Islet of Langerhans (tissue), 1 donor: ENCODE data around the gene OR1J2.
"Not testable (repeated sequence)": the region's sequence is repeated elsewhere in the genome, so short reads cannot be mapped to it uniquely, and the experiment has no call there.

Experiments used
- FAIRE-seq: peaks from one replicate; lab custom pipeline; 2011; peaks lifted over from hg19 to GRCh38; lab: Jason Lieb, UNC

OR1J2 gene

DNA sequence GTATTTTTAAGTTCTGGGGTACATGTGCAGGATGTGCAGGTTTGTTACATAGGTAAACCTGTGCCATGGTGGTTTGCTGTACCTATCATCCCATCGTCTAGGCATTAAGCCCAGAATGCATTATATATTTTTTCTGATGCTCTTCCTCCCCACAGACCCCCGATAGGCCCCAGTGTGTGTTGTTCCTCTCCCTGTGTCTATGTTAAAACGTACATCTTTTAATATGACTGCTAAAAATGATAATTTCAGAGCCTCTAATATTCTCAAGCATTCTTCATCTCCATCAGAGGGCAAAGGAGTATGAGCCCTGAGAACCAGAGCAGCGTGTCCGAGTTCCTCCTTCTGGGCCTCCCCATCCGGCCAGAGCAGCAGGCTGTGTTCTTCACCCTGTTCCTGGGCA is at the start of gene OR1J2:
OR1J2 (plus strand) TSS at position 301 of the 400 bp plus-strand sequence; CDS start at position 301, 0 bp downstream.
- no peak for FAIRE-seq

DNA sequence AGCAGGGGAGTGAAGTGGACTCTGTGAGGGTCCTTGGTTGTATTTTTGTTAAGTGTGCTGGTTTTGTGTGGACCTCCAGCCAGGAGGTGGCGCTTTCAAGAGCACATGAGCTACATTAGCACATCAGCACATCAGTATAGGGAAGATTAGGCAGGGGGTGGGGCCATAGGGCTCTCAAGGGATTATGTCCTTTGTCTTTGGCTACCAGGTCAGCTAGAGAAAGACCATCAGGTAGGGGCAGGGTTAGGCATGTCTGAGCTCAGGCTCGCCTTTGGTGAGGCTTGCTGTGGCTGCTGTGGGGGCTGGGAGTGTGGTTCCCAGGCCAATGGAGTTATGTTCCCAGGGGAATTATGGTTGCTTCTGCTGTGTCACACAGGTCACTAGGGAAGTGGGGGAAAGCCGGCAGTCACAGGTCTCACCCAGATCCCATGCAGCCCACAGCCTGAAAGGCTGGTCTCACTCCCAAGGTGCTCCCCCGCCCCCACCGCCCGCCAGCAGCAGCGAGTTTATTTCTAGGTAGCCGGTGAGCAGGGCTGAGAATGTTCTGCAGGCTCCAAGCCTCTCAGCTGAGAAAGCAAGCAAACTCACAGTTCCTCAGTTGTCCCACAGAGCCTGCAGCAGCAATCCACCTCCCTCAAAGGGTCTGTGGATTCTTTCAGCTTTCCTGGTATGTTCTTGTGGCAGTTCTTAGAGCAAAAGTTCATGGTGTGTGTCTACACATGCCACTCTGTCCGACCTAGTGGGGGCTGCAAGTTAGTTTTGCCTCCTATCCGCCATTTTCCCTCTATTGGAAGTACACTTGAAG is 46.6 kb upstream of the OR1J2 start:
- FAIRE-seq: no peak

- FAIRE-seq: peak; percentile 47
Observed at GRCh38 chr9:122464633-122465567, 45.7 kb upstream of the OR1J2 start.

DNA sequence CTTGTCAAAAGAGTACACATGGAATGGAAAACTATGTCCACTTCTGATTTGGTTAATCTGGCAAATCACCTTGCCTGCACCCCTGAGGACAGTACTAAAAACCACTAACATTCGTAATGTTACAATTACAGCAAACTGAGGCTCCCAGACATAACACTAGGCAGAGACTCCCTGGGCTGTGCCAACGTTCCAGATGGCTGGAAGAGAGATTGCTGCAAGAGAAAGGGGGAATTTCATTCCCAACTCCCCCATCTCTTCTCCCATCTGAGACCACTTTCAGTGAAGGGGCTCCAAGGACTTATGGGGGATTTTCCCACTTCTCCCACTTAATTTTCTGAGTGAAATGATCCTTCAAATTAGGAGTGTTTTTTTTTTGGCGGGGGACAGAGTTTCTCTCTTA is 44.1 kb upstream of the OR1J2 start:
- no peak for FAIRE-seq

DNA sequence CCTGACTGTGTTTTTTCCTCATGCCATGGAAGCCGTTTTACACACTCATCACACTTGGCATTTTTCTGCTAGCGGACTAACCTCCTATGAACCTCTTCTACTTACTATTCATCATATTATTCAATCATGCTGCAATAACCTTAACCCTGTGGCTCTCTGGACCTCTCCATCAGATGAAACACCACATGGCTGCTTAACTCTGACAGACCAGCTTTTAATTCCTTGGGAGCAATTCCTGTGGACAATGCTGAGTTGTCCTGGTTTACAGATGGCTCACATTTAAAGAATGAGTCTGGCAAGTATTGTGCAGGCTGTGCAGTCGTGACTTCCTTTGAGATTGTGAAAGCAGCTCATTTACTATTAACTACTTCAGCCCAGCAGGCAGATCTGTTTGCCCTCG is 41.9 kb upstream of the OR1J2 start:
- FAIRE-seq: no peak

- FAIRE-seq: no peak
Observed at GRCh38 chr9:122474561-122474960, 36.0 kb upstream of the OR1J2 start.

GRCh38 chr9:122475717-122476116 is 34.9 kb upstream of the OR1J2 start:
- no peak for FAIRE-seq

GRCh38 chr9:122477346-122477745 is 33.3 kb upstream of the OR1J2 start:
- FAIRE-seq: no peak

GRCh38 chr9:122477826-122478225 is 32.8 kb upstream of the OR1J2 start, which contains the start of gene OR1J1:
OR1J1 (minus strand) TSS chr9:122477926; CDS start chr9:122477926, 0 bp downstream.
- no peak for FAIRE-seq

DNA sequence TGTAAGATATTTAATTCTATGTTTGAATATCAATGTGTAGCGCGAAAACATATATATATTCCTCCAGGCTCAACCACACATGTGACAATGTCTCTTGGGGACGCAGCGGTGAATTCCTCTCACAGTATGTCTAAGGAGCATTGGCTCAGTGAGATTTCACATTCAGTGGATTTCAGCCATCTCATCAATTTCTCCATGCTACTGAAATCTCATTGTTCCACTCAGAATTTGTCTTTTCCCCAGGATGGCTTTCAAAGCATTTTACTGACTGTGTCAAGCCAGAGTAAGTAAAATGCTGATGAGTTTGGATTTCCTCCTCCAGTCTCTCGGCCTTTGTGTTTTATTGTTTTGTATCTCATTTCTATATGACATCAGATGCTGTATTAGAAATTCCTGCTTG is 31.5 kb upstream of the OR1J2 start:
- FAIRE-seq: no peak

DNA sequence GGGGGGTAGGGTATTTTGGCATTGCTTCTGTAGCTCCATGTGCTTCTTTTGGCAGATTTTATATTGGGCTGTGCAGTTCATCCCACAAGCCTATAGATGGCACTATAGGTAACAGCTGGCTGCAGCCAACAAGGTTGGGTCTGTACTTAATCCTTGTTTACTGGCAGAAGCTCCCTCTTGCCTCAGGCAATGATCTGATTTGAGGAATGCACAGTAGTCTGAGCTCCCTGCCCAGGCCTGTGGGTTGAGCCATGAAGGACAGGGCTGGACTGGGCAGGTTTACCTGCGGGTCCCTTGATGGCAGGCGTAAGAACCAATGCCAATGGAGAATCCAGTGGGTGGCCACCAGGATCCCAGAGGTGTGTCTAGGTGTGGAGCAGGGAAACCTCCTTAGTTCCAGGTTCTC is 11.7 kb upstream of the OR1J2 start:
- no peak for FAIRE-seq

DNA sequence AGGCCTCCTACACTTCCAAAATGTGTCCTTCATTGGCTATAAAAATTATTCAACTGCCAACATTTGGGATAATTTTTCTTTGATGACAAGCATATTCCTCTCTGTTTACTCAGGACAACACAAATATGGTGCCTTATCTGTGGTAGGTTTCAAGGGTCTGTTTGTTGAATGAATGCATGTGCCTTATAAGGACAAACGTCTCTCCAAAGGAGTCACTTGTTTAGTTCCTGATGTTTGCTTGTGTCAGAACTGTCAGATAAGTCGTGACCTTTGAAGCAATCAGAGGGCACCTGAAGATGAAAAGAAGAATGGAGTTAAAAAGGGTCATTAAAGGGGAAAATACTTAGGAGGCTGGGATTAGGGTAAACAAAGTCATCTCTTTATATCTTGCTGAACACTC is 3.6 kb upstream of the OR1J2 start:
- no peak for FAIRE-seq

DNA sequence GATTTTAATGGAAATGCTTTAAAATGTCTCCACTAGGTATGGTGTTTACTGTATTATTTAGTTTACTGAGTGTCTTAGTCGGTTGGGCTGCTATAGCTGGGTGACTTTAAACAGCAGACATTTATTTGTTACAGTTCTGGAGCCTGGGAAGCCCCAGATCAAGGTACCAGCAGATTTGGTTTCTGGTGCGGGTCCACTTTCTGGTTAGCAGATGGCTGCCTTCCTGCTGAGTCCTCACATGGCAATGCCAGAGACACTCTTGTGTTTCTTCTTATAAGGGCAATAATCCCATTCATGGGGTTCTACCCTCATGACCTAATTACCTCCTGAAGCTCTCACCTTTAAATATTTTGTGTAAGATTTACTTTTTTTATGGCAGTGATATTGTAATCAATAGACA is 7.6 kb downstream of the OR1J2 start:
- FAIRE-seq: no peak

DNA sequence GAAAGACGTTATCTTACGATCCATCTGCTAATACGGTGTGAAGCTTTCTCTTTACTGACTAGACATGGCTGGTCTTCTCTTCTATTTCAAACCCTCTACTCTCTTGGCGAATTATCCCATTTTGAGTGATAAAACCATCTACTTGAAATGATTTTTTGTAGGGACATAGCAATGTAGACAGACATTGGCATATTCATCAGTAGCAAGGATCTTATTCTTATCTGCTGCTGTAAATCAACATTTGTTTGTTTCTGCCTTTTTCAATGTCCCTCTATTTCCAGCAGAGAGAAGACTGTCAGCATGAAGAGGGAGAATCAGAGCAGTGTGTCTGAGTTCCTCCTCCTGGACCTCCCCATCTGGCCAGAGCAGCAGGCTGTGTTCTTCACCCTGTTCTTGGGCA is 8.2 kb downstream of the OR1J2 start, which contains the start of gene OR1J4:
OR1J4 (plus strand) TSS at position 301 of the 400 bp plus-strand sequence; CDS start at position 301, 0 bp downstream.
- FAIRE-seq: no peak

DNA sequence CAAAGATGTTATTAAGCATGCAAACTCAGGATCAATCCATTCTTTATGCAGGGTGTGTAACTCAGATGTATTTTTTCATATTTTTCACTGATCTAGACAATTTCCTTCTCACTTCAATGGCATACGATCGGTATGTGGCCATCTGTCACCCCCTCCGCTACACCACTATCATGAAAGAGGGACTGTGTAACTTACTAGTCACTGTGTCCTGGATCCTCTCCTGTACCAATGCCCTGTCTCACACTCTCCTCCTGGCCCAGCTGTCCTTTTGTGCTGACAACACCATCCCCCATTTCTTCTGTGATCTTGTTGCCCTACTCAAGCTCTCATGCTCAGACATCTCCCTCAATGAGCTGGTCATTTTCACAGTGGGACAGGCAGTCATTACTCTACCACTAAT is 8.8 kb downstream of the OR1J2 start:
- FAIRE-seq: no peak

- no peak for FAIRE-seq
Observed at GRCh38 chr9:122526602-122527001, 16.0 kb downstream of the OR1J2 start.

DNA sequence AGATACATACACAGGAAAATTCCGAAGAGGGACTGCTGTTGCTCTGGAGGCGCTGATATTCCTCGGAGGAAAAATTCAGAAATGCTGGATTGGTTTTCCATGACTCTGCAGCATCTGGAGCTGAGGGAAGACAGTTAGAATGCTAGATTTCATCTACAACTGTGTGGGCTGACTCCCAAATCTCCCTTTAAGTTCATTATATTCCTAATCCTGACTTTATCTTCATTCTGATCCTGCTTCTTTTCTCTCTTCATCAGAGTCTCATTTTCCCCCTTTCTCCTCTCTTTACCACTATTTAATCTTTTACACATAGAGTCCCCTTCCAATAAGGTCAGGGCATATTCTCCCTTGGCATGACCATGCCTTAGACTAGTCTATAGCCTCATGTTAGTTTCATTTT is 16.6 kb downstream of the OR1J2 start, which contains the start of gene OR1N1:
OR1N1 (minus strand) TSS at position 101 of the 400 bp plus-strand sequence; CDS start at position 101, 0 bp downstream.
- no peak for FAIRE-seq

GRCh38 chr9:122531157-122531556 is 20.6 kb downstream of the OR1J2 start:
- not testable (repeated sequence) for FAIRE-seq

GRCh38 chr9:122536134-122536533 is 25.5 kb downstream of the OR1J2 start:
- FAIRE-seq: no peak

DNA sequence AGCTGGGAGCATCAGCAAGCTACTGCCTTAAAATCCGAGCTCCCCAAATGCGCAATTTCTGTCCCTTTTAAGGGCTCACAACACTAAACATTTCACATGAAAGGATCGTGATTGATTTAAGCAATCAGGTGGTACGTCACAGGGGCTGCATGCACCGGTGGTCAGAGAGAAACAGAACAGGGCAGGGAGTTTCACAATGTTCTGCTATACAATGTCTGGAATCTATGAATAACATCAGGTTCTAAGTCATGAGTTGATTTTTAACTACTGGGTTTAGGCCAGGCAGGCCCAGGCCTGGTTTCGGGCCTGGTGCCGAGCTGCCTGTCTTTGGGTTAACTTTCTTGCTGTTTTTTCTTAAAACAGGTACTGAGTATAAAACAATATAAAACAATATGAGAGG is 26.5 kb downstream of the OR1J2 start:
- not testable (repeated sequence) for FAIRE-seq

DNA sequence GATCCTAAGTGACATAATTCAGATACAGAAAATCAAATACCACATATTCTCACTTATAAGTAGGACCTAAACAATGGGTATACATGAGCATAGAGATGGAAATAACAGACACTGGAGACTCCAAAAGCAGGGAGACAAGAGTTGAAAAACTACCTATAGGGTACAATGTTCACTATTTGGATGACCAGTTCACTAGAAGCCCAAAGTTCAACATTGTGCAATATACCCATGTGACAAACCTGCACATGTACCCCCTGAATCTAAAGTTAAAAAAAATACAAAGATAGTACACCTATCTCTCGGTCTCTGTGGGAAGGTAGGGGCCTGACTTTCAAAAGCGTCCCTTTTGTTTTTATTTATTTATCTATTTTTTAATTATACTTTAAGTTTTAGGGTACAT is 28.2 kb downstream of the OR1J2 start:
- FAIRE-seq: no peak

- FAIRE-seq: no peak
Observed at GRCh38 chr9:122546196-122546595, 35.6 kb downstream of the OR1J2 start.

GRCh38 chr9:122551371-122551770 is 40.8 kb downstream of the OR1J2 start:
- no peak for FAIRE-seq
